GM12878 (cell line): Measurements from ENCODE around the gene SRI. TPM values are rescaled to one million over a fixed set of nuclear protein-coding genes. Genes with fewer than 3 reads are reported as not detected.

Source experiments
- ATAC-seq: fragments of 200-7000 bp; cut with Tn5 transposase; 3 replicates; pipeline ENCODE4 v1.9.1; 2020; ENCODE audit warnings: mild to moderate bottlenecking, moderate library complexity
- BruUV-seq: library from RNA; stranded (reverse); fragments of 400-500 nt; replicated peaks from 2 replicates; lab custom pipeline; 2021; lab: Mats Ljungman, UMichigan
- CTCF ChIA-PET: fragments of 300-600 bp; sonication (Branson Sonifier 250); formaldehyde crosslinking; extraction: SDS; loops from one replicate; lab custom pipeline; 2021; ENCODE audit warnings: inconsistent platforms; lab: Yijun Ruan, JAX
- POLR2A ChIA-PET: fragments of 350-600 bp; formaldehyde crosslinking; extraction: SDS; loops from one replicate; lab custom pipeline; 2021; ENCODE audit warnings: inconsistent platforms; lab: Charles Lee
- RAD21 ChIA-PET: fragments of 300-600 bp; sonication (Branson Sonifier 250); formaldehyde crosslinking; loops from one replicate; lab custom pipeline; 2023; ENCODE audit warnings: antibody characterized with exemption; ENCODE audit not compliant: unreplicated experiment; lab: Charles Lee
- SMC1A ChIA-PET: fragments of 300-600 bp; sonication (Branson Sonifier 250); formaldehyde crosslinking; loops from one replicate; lab custom pipeline; 2023; ENCODE audit not compliant: unreplicated experiment, uncharacterized antibody; lab: Charles Lee
- DNase-seq: peaks from one replicate; pipeline ENCODE4 v3.0.0-alpha.2; 2011; ENCODE audit warnings: low read depth, low spot score
- FAIRE-seq: peaks from 3 replicates; lab custom pipeline; 2011; peaks lifted over from hg19 to GRCh38; lab: Jason Lieb, UNC
- H2AFZ ChIP-seq: 2 replicates; pipeline ENCODE4 v1.6.0; 2011; ENCODE audit warnings: low read depth, low read length, control low read depth; ENCODE audit not compliant: control insufficient read depth
- H3K27ac ChIP-seq: 2 replicates; pipeline ENCODE4 v1.5.1; 2011; ENCODE audit warnings: control low read depth; ENCODE audit not compliant: control insufficient read depth, insufficient read depth
- H3K27me3 ChIP-seq, 2 experiments: replicated peaks in 1 of 2; 2 replicates each; pipeline versions ENCODE4 v1.6.0 to v1.6.1; 2011; ENCODE audit warnings: low read length in 1 of 2; ENCODE audit not compliant: control insufficient read depth in 2 of 2, insufficient read depth in 2 of 2
- H3K36me3 ChIP-seq, 2 experiments: 2 replicates each; pipeline ENCODE4 v1.5.1; 2011; ENCODE audit warnings: low read length in 1 of 2; ENCODE audit not compliant: control insufficient read depth in 2 of 2, insufficient read depth in 2 of 2
- H3K4me1 ChIP-seq: 2 replicates; pipeline ENCODE4 v1.6.1; 2011; ENCODE audit warnings: mild to moderate bottlenecking, low read length, moderate library complexity, mixed read lengths; ENCODE audit not compliant: control insufficient read depth, insufficient read depth
- H3K4me2 ChIP-seq: 2 replicates; pipeline ENCODE4 v1.6.0; 2011; ENCODE audit warnings: control low read depth; ENCODE audit not compliant: control insufficient read depth, insufficient read depth
- H3K4me3 ChIP-seq: fragments of 200-600 bp; sonication (generic); 2 replicates; pipeline ENCODE4 v1.5.1; 2016
- H3K79me2 ChIP-seq: 2 replicates; pipeline ENCODE4 v1.6.0; 2011; ENCODE audit warnings: low read length; ENCODE audit not compliant: control insufficient read depth, insufficient read depth
- H3K9ac ChIP-seq: 2 replicates; pipeline ENCODE4 v1.8.0; 2011; ENCODE audit warnings: low read length, control low read depth, mixed read lengths; ENCODE audit not compliant: control insufficient read depth, insufficient read depth
- H3K9me3 ChIP-seq: replicated peaks from 3 replicates; pipeline ENCODE4 v1.5.1; 2011; ENCODE audit warnings: mild to moderate bottlenecking, low read length; ENCODE audit not compliant: control insufficient read depth, insufficient read depth
- H4K20me1 ChIP-seq: 2 replicates; pipeline ENCODE4 v1.6.0; 2011; ENCODE audit not compliant: control insufficient read depth, insufficient read depth
- BMI1 ChIP-seq: fragments of 450-650 bp; IDR thresholded peaks from 2 replicates; pipeline ENCODE4 v1.6.1; 2016; ENCODE audit warnings: mild to moderate bottlenecking, moderate library complexity, borderline replicate concordance
- CBFB ChIP-seq: IDR thresholded peaks from 2 replicates; pipeline ENCODE4 v1.6.1; 2016; ENCODE audit warnings: antibody characterized with exemption, low read depth
- FOS ChIP-seq: IDR thresholded peaks from 3 replicates; pipeline ENCODE4 v1.6.1; 2011; ENCODE audit warnings: borderline replicate concordance; ENCODE audit not compliant: insufficient read length; ENCODE audit errors: extremely low read depth
- KDM1A ChIP-seq: fragments of 200-600 bp; sonication (generic); IDR thresholded peaks from 2 replicates; pipeline ENCODE4 v1.6.1; 2016; ENCODE audit warnings: borderline replicate concordance
- MYC ChIP-seq: IDR thresholded peaks from 2 replicates; pipeline ENCODE4 v1.6.1; 2011; ENCODE audit warnings: mild to moderate bottlenecking, low read length, moderate library complexity, inconsistent platforms; ENCODE audit not compliant: insufficient read depth, insufficient replicate concordance, insufficient read length, severe bottlenecking
- POLR2AphosphoS2 ChIP-seq: IDR thresholded peaks from 2 replicates; pipeline ENCODE4 v1.6.1; 2011; ENCODE audit warnings: low read depth, mild to moderate bottlenecking, low read length, improper control_type of control experiment, moderate library complexity
- SMARCA5 ChIP-seq: fragments of 450-650 bp; IDR thresholded peaks from 2 replicates; pipeline ENCODE4 v1.6.1; 2017; ENCODE audit warnings: mild to moderate bottlenecking
- SMC3 ChIP-seq: IDR thresholded peaks from 2 replicates; pipeline ENCODE4 v1.6.1; 2011; ENCODE audit warnings: low read length, improper control_type of control experiment, borderline replicate concordance
- SUZ12 ChIP-seq: fragments of 200-600 bp; sonication (generic); IDR thresholded peaks from one replicate; pipeline ENCODE4 v1.6.1; 2018; ENCODE audit warnings: antibody characterized with exemption, mild to moderate bottlenecking; ENCODE audit not compliant: unreplicated experiment
- TCF3 ChIP-seq: IDR thresholded peaks from 2 replicates; pipeline ENCODE4 v1.6.1; 2012; ENCODE audit warnings: low read depth, mild to moderate bottlenecking, low read length, borderline replicate concordance; ENCODE audit not compliant: insufficient read depth
- ZSCAN29 ChIP-seq: fragments of 450-650 bp; IDR thresholded peaks from 2 replicates; pipeline ENCODE4 v1.6.1; 2017; ENCODE audit warnings: mild to moderate bottlenecking, moderate library complexity
- in situ Hi-C: fragments of 300-500 bp; cut with MboI; formaldehyde crosslinking; loops from 9 replicates; pipeline ENCODE4 v1.14.3; 2018; ENCODE audit warnings: mixed read lengths
- intact Hi-C: fragments of 100-400 bp; cut with micrococcal nuclease; formaldehyde crosslinking; loops from one replicate; pipeline ENCODE4 v1.14.2; 2022; ENCODE audit not compliant: unreplicated experiment
- polyA plus RNA-seq, 11 experiments: library from polyadenylated mRNA; depleted of rRNA in 4 of 11; unstranded in 6 of 11; stranded (reverse) in 5 of 11; fragments of >200 nt; fragmentation: Nextera tagmentation in 4 of 11; fragmentation: Illumina TruSeq in 1 of 11; extraction: Ambion mirVana in 4 of 11; extraction: Trizol in 1 of 11; gene quantifications; 1 replicate in 1 of 11; 2 replicates in 10 of 11; pipeline versions ENCODE4 v1.2.1 to v1.2.3, GENCODE V29; 2011 to 2016; ENCODE audit warnings: inconsistent platforms in 2 of 11, missing spikeins in 2 of 11, low read depth in 1 of 11
- total RNA-seq, 4 experiments: library from RNA; depleted of rRNA in 3 of 4; stranded (reverse); fragments of >200 nt in 3 of 4; fragmentation: Illumina TruSeq in 1 of 4; extraction: Trizol in 1 of 4; gene quantifications; 2 replicates each; pipeline versions ENCODE4 v1.2.1 to v1.2.3, GENCODE V29; 2013 to 2021
- TF ChIP-seq, protein P1 (sequence below): IDR thresholded peaks from 2 replicates; pipeline ENCODE4 v1.6.1; 2012; ENCODE audit warnings: low read depth, low read length, improper control_type of control experiment
- TF ChIP-seq, protein P2 (sequence below): fragments of 450-650 bp; IDR thresholded peaks from 2 replicates; pipeline ENCODE4 v1.6.1; 2016; ENCODE audit warnings: mild to moderate bottlenecking, moderate library complexity, borderline replicate concordance
- TF ChIP-seq, protein P3 (sequence below): IDR thresholded peaks from 2 replicates; pipeline ENCODE4 v1.6.1; 2012; ENCODE audit warnings: low read depth, low read length, improper control_type of control experiment

Gene SRI
- total and polyA plus RNA-seq, 10 of the 15 experiments (the other 5 are each of a cell fraction or from before 2014, with no cell fraction given) = 94.7 to 588 (median 242) TPM

DNA sequence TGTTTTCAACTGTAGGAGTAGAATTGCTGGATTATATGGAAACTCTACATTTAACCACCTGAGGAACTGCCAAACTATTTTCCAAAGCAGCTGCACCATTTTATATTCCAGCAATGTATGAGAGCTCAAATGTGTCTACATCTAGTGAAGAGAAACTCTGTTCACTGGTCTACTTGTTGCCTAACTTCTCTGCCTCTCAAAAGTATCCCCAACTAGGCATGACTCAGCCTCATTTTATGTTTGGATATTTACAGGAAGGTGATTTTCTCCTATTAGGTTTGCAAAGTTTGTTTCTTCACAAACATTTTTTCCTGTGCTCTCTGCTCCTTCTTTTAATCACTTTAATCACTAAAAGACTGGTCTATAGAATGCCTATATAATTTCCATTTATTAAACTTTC, 37.1 kb upstream of the SRI start:
- FAIRE-seq = no peak
- no peaks in the 10 kb centered on the region for H4K20me1 ChIP-seq
- RAD21 ChIA-PET = no interaction called here

More for the DNA sequence above, 37.1 kb upstream of the SRI start:
- H3K36me3 ChIP-seq = no peaks in the 10 kb centered on the region
- POLR2A ChIA-PET = no interaction called here
- no peak overlapping the region for H3K4me2 ChIP-seq
- SMC1A ChIA-PET = no interaction called here
- no peak for ATAC-seq
- H3K4me1 ChIP-seq = no peaks in the 10 kb centered on the region
- CTCF ChIA-PET = no interaction called here
- no TSS peak for BruUV-seq
- no peaks in the 10 kb centered on the region for H3K79me2 ChIP-seq
- DNase-seq = no peak
- H3K9me3 ChIP-seq = no peaks in the 10 kb centered on the region; the same call in 1 of the 3 replicates
- no peak overlapping the region for H2AFZ ChIP-seq
- no peak for TF ChIP-seq SUZ12
- TF ChIP-seq, protein P1, sequence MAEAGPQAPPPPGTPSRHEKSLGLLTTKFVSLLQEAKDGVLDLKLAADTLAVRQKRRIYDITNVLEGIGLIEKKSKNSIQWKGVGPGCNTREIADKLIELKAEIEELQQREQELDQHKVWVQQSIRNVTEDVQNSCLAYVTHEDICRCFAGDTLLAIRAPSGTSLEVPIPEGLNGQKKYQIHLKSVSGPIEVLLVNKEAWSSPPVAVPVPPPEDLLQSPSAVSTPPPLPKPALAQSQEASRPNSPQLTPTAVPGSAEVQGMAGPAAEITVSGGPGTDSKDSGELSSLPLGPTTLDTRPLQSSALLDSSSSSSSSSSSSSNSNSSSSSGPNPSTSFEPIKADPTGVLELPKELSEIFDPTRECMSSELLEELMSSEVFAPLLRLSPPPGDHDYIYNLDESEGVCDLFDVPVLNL = no peak
- TF ChIP-seq, protein P2, sequence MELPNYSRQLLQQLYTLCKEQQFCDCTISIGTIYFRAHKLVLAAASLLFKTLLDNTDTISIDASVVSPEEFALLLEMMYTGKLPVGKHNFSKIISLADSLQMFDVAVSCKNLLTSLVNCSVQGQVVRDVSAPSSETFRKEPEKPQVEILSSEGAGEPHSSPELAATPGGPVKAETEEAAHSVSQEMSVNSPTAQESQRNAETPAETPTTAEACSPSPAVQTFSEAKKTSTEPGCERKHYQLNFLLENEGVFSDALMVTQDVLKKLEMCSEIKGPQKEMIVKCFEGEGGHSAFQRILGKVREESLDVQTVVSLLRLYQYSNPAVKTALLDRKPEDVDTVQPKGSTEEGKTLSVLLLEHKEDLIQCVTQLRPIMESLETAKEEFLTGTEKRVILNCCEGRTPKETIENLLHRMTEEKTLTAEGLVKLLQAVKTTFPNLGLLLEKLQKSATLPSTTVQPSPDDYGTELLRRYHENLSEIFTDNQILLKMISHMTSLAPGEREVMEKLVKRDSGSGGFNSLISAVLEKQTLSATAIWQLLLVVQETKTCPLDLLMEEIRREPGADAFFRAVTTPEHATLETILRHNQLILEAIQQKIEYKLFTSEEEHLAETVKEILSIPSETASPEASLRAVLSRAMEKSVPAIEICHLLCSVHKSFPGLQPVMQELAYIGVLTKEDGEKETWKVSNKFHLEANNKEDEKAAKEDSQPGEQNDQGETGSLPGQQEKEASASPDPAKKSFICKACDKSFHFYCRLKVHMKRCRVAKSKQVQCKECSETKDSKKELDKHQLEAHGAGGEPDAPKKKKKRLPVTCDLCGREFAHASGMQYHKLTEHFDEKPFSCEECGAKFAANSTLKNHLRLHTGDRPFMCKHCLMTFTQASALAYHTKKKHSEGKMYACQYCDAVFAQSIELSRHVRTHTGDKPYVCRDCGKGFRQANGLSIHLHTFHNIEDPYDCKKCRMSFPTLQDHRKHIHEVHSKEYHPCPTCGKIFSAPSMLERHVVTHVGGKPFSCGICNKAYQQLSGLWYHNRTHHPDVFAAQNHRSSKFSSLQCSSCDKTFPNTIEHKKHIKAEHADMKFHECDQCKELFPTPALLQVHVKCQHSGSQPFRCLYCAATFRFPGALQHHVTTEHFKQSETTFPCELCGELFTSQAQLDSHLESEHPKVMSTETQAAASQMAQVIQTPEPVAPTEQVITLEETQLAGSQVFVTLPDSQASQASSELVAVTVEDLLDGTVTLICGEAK = no peak
- no peak for TF ChIP-seq SMC3
- TF ChIP-seq TCF3 = no peak
- TF ChIP-seq FOS = no peak
- no peak for TF ChIP-seq SMARCA5
- no peak for TF ChIP-seq CBFB
- no peak for TF ChIP-seq KDM1A
- TF ChIP-seq MYC = no peak
- TF ChIP-seq POLR2AphosphoS2 = no peak
- TF ChIP-seq, protein P3, sequence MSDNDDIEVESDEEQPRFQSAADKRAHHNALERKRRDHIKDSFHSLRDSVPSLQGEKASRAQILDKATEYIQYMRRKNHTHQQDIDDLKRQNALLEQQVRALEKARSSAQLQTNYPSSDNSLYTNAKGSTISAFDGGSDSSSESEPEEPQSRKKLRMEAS = no peak
- no peak for TF ChIP-seq BMI1
- TF ChIP-seq ZSCAN29 = no peak
- in situ Hi-C loops (no loop called here), intact Hi-C loops (no loop called here)
- no peak overlapping the region for H3K4me3 ChIP-seq
- no peak overlapping the region for H3K27ac ChIP-seq
- no peaks in the 10 kb centered on the region for H3K27me3 ChIP-seq
- no peak overlapping the region for H3K9ac ChIP-seq
